HepG2 (cell line): Measurements from ENCODE around the gene LYZL2. TPM values are rescaled to one million over a fixed set of nuclear protein-coding genes. Genes with fewer than 3 reads are reported as not detected.
A peak's percentile ranks its signal among the peaks of the same experiment; 100 is the strongest.
"Not testable (repeated sequence)": the region's sequence is repeated elsewhere in the genome, so short reads cannot be mapped to it uniquely, and the experiment has no call there.

Experiments
- ATAC-seq: fragments of 200-7000 bp; cut with Tn5 transposase; 3 replicates; pipeline ENCODE4 v1.9.1; 2020; ENCODE audit warnings: mild to moderate bottlenecking, moderate library complexity
- BruUV-seq: library from RNA; stranded (reverse); fragments of 400-500 nt; replicated peaks from 2 replicates; lab custom pipeline; 2021; lab: Mats Ljungman, UMichigan
- CTCF ChIA-PET: fragments of 300-600 bp; formaldehyde crosslinking; extraction: SDS; loops from one replicate; lab custom pipeline; 2021; ENCODE audit warnings: low total read pairs, inconsistent platforms, low intra/inter-chr PET ratio; lab: Yijun Ruan, JAX
- POLR2A ChIA-PET: fragments of 350-600 bp; sonication (Branson Sonifier 250); formaldehyde crosslinking; loops from one replicate; lab custom pipeline; 2020; ENCODE audit warnings: antibody characterized with exemption, inconsistent platforms; lab: Yijun Ruan, JAX
- DNase-seq: peaks from one replicate; pipeline ENCODE4 v3.0.0-alpha.2; 2015; ENCODE audit warnings: low spot score
- FAIRE-seq: peaks from 3 replicates; lab custom pipeline; 2011; peaks lifted over from hg19 to GRCh38; lab: Jason Lieb, UNC
- H2AFZ ChIP-seq: one replicate; pipeline ENCODE4 v1.6.1; 2011; ENCODE audit warnings: low read length, inconsistent platforms
- H3K27ac ChIP-seq: fragments of 300-600 bp; 3 replicates; pipeline ENCODE4 v1.8.0; 2011; ENCODE audit warnings: mixed run types, mild to moderate bottlenecking, mixed read lengths, low read length, inconsistent platforms; ENCODE audit not compliant: insufficient read depth; ENCODE audit errors: extremely low read length
- H3K27me3 ChIP-seq, 2 experiments: fragments of 200-600 bp in 1 of 2; 2 replicates in 1 of 2; 3 replicates in 1 of 2; pipeline versions ENCODE4 v1.6.0 to v1.8.0; 2011; ENCODE audit warnings: low read length in 2 of 2, mild to moderate bottlenecking in 2 of 2, moderate library complexity in 2 of 2, inconsistent platforms in 1 of 2; ENCODE audit not compliant: insufficient read depth in 2 of 2, control insufficient read depth in 1 of 2
- H3K36me3 ChIP-seq, 2 experiments: fragments of 200-600 bp in 1 of 2; replicated peaks in 1 of 2; 2 replicates in 1 of 2; 3 replicates in 1 of 2; pipeline versions ENCODE4 v1.5.1 to v1.8.0; 2011; ENCODE audit warnings: low read length in 2 of 2, inconsistent platforms in 1 of 2; ENCODE audit not compliant: insufficient read depth in 2 of 2, control insufficient read depth in 1 of 2
- H3K4me1 ChIP-seq: 2 replicates; pipeline ENCODE4 v1.5.1; 2012; ENCODE audit warnings: low read length, inconsistent platforms; ENCODE audit not compliant: insufficient read depth
- H3K4me2 ChIP-seq: 2 replicates; pipeline ENCODE4 v1.6.0; 2011; ENCODE audit warnings: low read depth, low read length, inconsistent platforms
- H3K4me3 ChIP-seq, 3 experiments: fragments of 200-600 bp in 1 of 3; sonication (generic), shearing (Covaris generic) in 1 of 3; replicated peaks in 1 of 3; 2 replicates each; pipeline ENCODE4 v1.5.1; 2011 to 2016; ENCODE audit warnings: low read length in 3 of 3, inconsistent platforms in 2 of 3, low read depth in 2 of 3, mild to moderate bottlenecking in 2 of 3, control low read depth in 1 of 3, mixed read lengths in 1 of 3; ENCODE audit not compliant: insufficient read depth in 1 of 3
- H3K79me2 ChIP-seq: one replicate; pipeline ENCODE4 v1.6.1; 2011; ENCODE audit warnings: low read length, inconsistent platforms; ENCODE audit not compliant: insufficient read depth
- H3K9ac ChIP-seq: 2 replicates; pipeline ENCODE4 v1.6.0; 2011; ENCODE audit warnings: mild to moderate bottlenecking, low read depth, low read length, inconsistent platforms; ENCODE audit not compliant: insufficient read depth
- H3K9me3 ChIP-seq: 2 replicates; pipeline ENCODE4 v1.5.1; 2012; ENCODE audit warnings: mild to moderate bottlenecking, low read length
- H4K20me1 ChIP-seq: 2 replicates; pipeline ENCODE4 v1.6.0; 2011; ENCODE audit warnings: inconsistent platforms, mild to moderate bottlenecking, low read length, moderate library complexity; ENCODE audit not compliant: insufficient read depth
- E2F2 ChIP-seq: sonication (generic); formaldehyde crosslinking; IDR thresholded peaks from 2 replicates; pipeline ENCODE4 v1.4.0; 2020; ENCODE audit warnings: missing genetic modification reagents, borderline replicate concordance
- ELF1 ChIP-seq: sonication (generic); formaldehyde crosslinking; IDR thresholded peaks from 2 replicates; pipeline ENCODE4 v1.4.0; 2020; ENCODE audit warnings: missing genetic modification reagents
- GATAD2A ChIP-seq: IDR thresholded peaks from 2 replicates; pipeline ENCODE4 v1.6.1; 2016
- MTA1 ChIP-seq: sonication (generic); formaldehyde crosslinking; IDR thresholded peaks from 2 replicates; pipeline ENCODE4 v1.4.0; 2020; ENCODE audit warnings: missing genetic modification reagents, mild to moderate bottlenecking, borderline replicate concordance
- MXI1 ChIP-seq: IDR thresholded peaks from 3 replicates; pipeline ENCODE4 v1.6.1; 2012; ENCODE audit warnings: low read depth, low read length, inconsistent platforms, borderline replicate concordance
- NR2F2 ChIP-seq: IDR thresholded peaks from 2 replicates; pipeline ENCODE4 v1.6.1; 2012; ENCODE audit warnings: low read depth, inconsistent platforms, borderline replicate concordance
- SOX6 ChIP-seq, 2 experiments: fragments of 450-650 bp in 1 of 2; sonication (generic) in 1 of 2; formaldehyde crosslinking in 1 of 2; IDR thresholded peaks; 2 replicates each; pipeline versions ENCODE4 v1.4.0 to v1.6.1; 2017 to 2020; ENCODE audit warnings: antibody characterized with exemption in 1 of 2, mild to moderate bottlenecking in 1 of 2, missing genetic modification reagents in 1 of 2
- ZBTB7B ChIP-seq: sonication (generic); formaldehyde crosslinking; IDR thresholded peaks from 2 replicates; pipeline ENCODE4 v1.4.0; 2020; ENCODE audit warnings: missing genetic modification reagents
- ZFX ChIP-seq: sonication (generic); formaldehyde crosslinking; IDR thresholded peaks from 2 replicates; pipeline ENCODE4 v1.4.0; 2020; ENCODE audit warnings: mild to moderate bottlenecking, low read depth, missing genetic modification reagents, moderate library complexity
- ZNF574 ChIP-seq: sonication (generic); formaldehyde crosslinking; IDR thresholded peaks from 2 replicates; pipeline ENCODE4 v1.4.0; 2020; ENCODE audit warnings: missing genetic modification reagents
- ZNF703 ChIP-seq: sonication (generic); formaldehyde crosslinking; IDR thresholded peaks from 2 replicates; pipeline ENCODE4 v1.5.1; 2020; ENCODE audit warnings: missing genetic modification reagents, mild to moderate bottlenecking, moderate library complexity, borderline replicate concordance
- WGBS: methylation state at CpG from one replicate; pipeline ENCODE4 v1.1.6; 2017; ENCODE audit warnings: low lambda C conversion rate; 5-methylcytosine and 5-hydroxymethylcytosine counted together
- in situ Hi-C: cut with HindIII; loops from 2 replicates; pipeline ENCODE4 v1.10.0; 2017; ENCODE audit warnings: low pct_unique_long_range_greater_than_20kb; ENCODE audit not compliant: extremely low pct_ligation_motif_present
- intact Hi-C: fragments of 100-400 bp; cut with micrococcal nuclease; formaldehyde crosslinking; loops from one replicate; pipeline ENCODE4 v1.10.0; 2022; ENCODE audit not compliant: unreplicated experiment
- polyA plus RNA-seq, 8 experiments: library from polyadenylated mRNA; depleted of rRNA in 3 of 8; stranded (reverse) in 7 of 8; unstranded in 1 of 8; fragments of >200 nt; fragmentation: Illumina TruSeq in 4 of 8; extraction: Trizol in 4 of 8; gene quantifications; 2 replicates each; pipeline versions ENCODE4 v1.2.1 to v1.2.3, GENCODE V29; 2011 to 2016; ENCODE audit warnings: low read depth in 4 of 8, missing spikeins in 1 of 8, mixed read lengths in 1 of 8; ENCODE audit not compliant: insufficient read depth in 1 of 8
- total RNA-seq, 5 experiments: library from RNA; depleted of rRNA; stranded (reverse); fragments of >200 nt; fragmentation: Illumina TruSeq; extraction: Trizol; gene quantifications; 2 replicates each; pipeline ENCODE4 v1.2.3, GENCODE V29; 2016; ENCODE audit warnings: low read depth in 1 of 5
- TF ChIP-seq, protein P1 (sequence below): IDR thresholded peaks from 2 replicates; pipeline ENCODE4 v1.6.1; 2012; ENCODE audit warnings: inconsistent platforms

The LYZL2 gene
- total and polyA plus RNA-seq, 2 of the 13 experiments (the other 11 are each of a cell fraction or from before 2014, with no cell fraction given), result 0.20 to 0.63 TPM

DNA sequence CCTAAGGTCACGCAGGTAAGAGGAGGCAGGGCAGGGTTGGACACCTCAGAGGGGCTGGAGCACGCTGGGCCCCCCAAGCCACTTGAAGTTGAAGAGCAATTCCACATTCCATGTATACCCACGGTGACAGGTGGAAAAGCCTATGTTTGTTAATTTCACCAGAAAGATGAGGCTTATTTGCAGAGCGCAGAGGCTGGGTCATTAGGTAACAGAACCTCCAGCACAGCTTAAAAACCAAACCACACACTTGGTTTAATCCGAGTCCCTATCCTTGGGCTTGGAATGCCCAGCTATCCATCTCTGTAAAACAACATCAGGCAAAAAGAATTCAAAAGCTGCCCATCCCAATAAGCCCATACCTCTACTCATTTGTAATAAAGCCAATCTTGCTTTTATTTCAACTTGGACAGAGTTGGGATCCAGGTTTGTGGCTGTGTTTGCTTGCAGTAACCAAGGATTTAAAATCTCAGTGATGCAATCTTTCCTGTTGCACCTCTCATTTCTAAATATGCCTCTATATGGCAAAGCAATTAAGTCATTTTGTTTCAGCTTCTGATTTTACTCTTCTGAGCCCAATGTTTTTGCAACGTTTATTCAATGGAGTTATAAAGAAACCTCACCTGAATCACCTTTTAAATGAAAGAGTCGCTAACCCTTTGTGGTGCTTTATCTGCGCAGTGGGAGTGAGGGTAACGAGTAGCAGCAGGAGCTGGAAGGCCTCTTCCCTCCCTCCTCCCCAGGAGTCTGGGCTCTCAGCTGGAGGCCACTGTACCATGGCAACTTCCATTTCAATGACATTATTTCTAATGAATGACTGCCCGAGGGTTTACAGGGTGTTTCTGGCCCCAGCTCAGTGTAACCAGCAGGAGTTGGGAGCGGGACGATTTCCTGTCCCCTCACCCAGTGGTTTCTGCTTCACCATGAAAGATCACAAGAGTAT is 32.8 kb downstream of the LYZL2 start:
- H3K4me3 ChIP-seq, H2AFZ ChIP-seq, H3K9me3 ChIP-seq, H4K20me1 ChIP-seq, BruUV-seq, H3K27me3 ChIP-seq, H3K36me3 ChIP-seq, H3K9ac ChIP-seq, in situ Hi-C loops, intact Hi-C loops, H3K79me2 ChIP-seq, CTCF ChIA-PET: not testable (repeated sequence)
- H3K4me1 ChIP-seq, result peaks cover 65% of the 10 kb centered on the region
- peak overlapping the region; percentile 30 for H3K27ac ChIP-seq
- TF ChIP-seq GATAD2A (CRISPR knock-in tag) (0 out of 2 replicates have a peak, but pooled peaks have one; percentile 14), ZBTB7B (0 out of 2 replicates have a peak, but pooled peaks have one; percentile 30), NR2F2 (0 out of 2 replicates have a peak, but pooled peaks have one; percentile 5)
- H3K4me2 ChIP-seq, result peak overlapping the region; percentile 57
- 66% methylated on average over 12 of the region's 12 CpGs for WGBS
- POLR2A ChIA-PET, result interaction anchor here (0.8 kb wide), 1 partner anchor 8 kb away, joined by 3 read pairs; no protein-coding TSS in a partner anchor
- FAIRE-seq (peak; percentile 47), DNase-seq (peak; percentile 45), ATAC-seq (peak; percentile 38; the same call in 2 of the 3 replicates)

DNA sequence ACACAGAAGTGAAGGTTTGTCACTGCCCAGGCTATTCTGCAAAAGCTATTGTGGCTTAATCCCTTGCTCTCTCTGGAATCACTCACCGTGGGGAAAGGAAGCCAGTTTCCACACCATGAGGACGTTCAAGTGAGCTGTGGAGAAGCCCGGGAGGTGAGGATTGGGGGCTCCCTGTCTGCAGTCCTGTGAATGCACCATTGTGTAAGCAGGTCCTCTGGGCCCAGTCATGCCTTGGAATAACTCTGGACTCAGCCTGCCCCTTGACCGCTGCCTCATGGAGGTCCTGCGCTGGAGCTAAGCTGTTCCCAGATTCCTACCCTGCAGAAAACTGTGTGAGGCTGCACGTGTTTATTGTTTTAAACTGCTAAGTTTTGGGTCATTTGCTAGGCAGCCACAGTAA is 33.5 kb downstream of the LYZL2 start:
- no TSS peak for BruUV-seq
- POLR2A ChIA-PET, result interaction anchor here (0.8 kb wide), 1 partner anchor 9 kb away, joined by 3 read pairs; no protein-coding TSS in a partner anchor
- 9% methylated on average over 5 of the region's 6 CpGs for WGBS
- no peak overlapping the region for H3K9ac ChIP-seq
- FAIRE-seq (no peak), DNase-seq (peak; percentile 55), ATAC-seq (peak; percentile 82)
- H3K9me3 ChIP-seq, result no peaks in the 10 kb centered on the region
- H2AFZ ChIP-seq, result no peak overlapping the region
- H3K4me3 ChIP-seq, result peak overlapping the region in 1 of 3 experiments; percentile 33; a peak in 2 of 6 replicates
- intact Hi-C loops (no loop called here), in situ Hi-C loops (no loop called here)
- no peaks in the 10 kb centered on the region for H4K20me1 ChIP-seq
- no peaks in the 10 kb centered on the region for H3K36me3 ChIP-seq
- no peaks in the 10 kb centered on the region for H3K27me3 ChIP-seq
- peak overlapping the region; percentile 30 for H3K27ac ChIP-seq
- peaks cover 66% of the 10 kb centered on the region for H3K4me1 ChIP-seq
- CTCF ChIA-PET, result no interaction called here
- H3K79me2 ChIP-seq, result no peaks in the 10 kb centered on the region
- H3K4me2 ChIP-seq, result peak overlapping the region; percentile 59
- TF ChIP-seq ELF1 (CRISPR knock-in tag) (no peak), MTA1 (CRISPR knock-in tag) (0 out of 2 replicates have a peak, but pooled peaks have one; percentile 32), MXI1 (no peak), SOX6 (IDR thresholded peaks at IDR 0.05) (no peak), SOX6 (CRISPR knock-in tag; IDR thresholded peaks at IDR 0.05) (peak; percentile 20; the same call in 1 of the 2 replicates), ZNF703 (CRISPR knock-in tag) (no peak), ZFX (CRISPR knock-in tag) (peak; percentile 45; the same call in 1 of the 2 replicates), E2F2 (no peak), ZNF574 (CRISPR knock-in tag) (0 out of 2 replicates have a peak, but pooled peaks have one; percentile 30)
- TF ChIP-seq, protein P1, sequence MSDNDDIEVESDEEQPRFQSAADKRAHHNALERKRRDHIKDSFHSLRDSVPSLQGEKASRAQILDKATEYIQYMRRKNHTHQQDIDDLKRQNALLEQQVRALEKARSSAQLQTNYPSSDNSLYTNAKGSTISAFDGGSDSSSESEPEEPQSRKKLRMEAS, result peak; percentile 46; the same call in 1 of the 2 replicates
